Astrocyte (in vitro differentiated cells and primary cell): ENCODE data around the gene RAB30.

Experiments used
- CTCF ChIP-seq: IDR thresholded peaks from 2 replicates; pipeline ENCODE4 v1.5.1; 2011; ENCODE audit warnings: low read depth, mild to moderate bottlenecking, inconsistent platforms, low read length, moderate library complexity; ENCODE audit not compliant: insufficient read depth
- EZH2 ChIP-seq: IDR thresholded peaks from 2 replicates; pipeline ENCODE4 v1.6.1; 2012; ENCODE audit warnings: mild to moderate bottlenecking, low read length, inconsistent platforms; ENCODE audit not compliant: insufficient read depth

GRCh38 chr11:83007477-83007876 lies 64.2 kb downstream of the RAB30 start:
- TF ChIP-seq CTCF (no peak), EZH2 (no peak)
